H1 (cell line): ENCODE measurements around the gene QPCT. TPM values are rescaled to one million over a fixed set of nuclear protein-coding genes. Genes with fewer than 3 reads are reported as not detected.
A peak's percentile ranks its signal among the peaks of the same experiment; 100 is the strongest.

ENCODE experiments used
- CTCF ChIA-PET: fragments of 300-600 bp; sonication (Branson Sonifier 250); formaldehyde crosslinking; loops from one replicate; lab custom pipeline; 2021; ENCODE audit not compliant: partially characterized antibody; lab: Charles Lee
- POLR2A ChIA-PET: fragments of 300-600 bp; sonication (Branson Sonifier 250); formaldehyde crosslinking; loops from one replicate; lab custom pipeline; 2021; ENCODE audit warnings: inconsistent platforms; ENCODE audit not compliant: partially characterized antibody; lab: Charles Lee
- DNase-seq, 2 experiments: peaks; one replicate each; pipeline versions ENCODE4 v3.0.0 to v3.0.0-alpha.2; 2010 to 2022; ENCODE audit warnings: low spot score in 2 of 2, low read depth in 1 of 2, mixed read lengths in 1 of 2
- FAIRE-seq: peaks from 2 replicates; lab custom pipeline; 2011; peaks lifted over from hg19 to GRCh38; lab: Jason Lieb, UNC
- H2AFZ ChIP-seq: 2 replicates; pipeline ENCODE4 v1.8.1; 2012; ENCODE audit warnings: low read length, inconsistent platforms
- H2AK5ac ChIP-seq: 2 replicates; pipeline ENCODE4 v1.6.1; 2013; ENCODE audit warnings: low read depth, low read length
- H2BK120ac ChIP-seq: replicated peaks from 2 replicates; pipeline ENCODE3; 2013; ENCODE audit warnings: low read depth, low read length, inconsistent platforms
- H2BK12ac ChIP-seq: 2 replicates; pipeline ENCODE4 v1.6.1; 2013; ENCODE audit warnings: low read depth, low read length
- H2BK15ac ChIP-seq: 2 replicates; pipeline ENCODE4 v1.6.1; 2013; ENCODE audit warnings: low read length
- H2BK20ac ChIP-seq: 2 replicates; pipeline ENCODE4 v1.6.1; 2013; ENCODE audit warnings: low read length
- H2BK5ac ChIP-seq: 2 replicates; pipeline ENCODE4 v1.6.1; 2013; ENCODE audit warnings: low read depth, low read length
- H3K14ac ChIP-seq: 2 replicates; pipeline ENCODE4 v1.6.1; 2013; ENCODE audit warnings: inconsistent platforms; ENCODE audit not compliant: insufficient read length
- H3K18ac ChIP-seq: 2 replicates; pipeline ENCODE4 v1.6.1; 2013; ENCODE audit warnings: low read length; ENCODE audit errors: extremely low read depth
- H3K23ac ChIP-seq: 2 replicates; pipeline ENCODE4 v1.6.1; 2013; ENCODE audit warnings: inconsistent platforms; ENCODE audit not compliant: insufficient read length
- H3K23me2 ChIP-seq: 2 replicates; pipeline ENCODE4 v1.6.1; 2013; ENCODE audit warnings: low read depth, low read length
- H3K27ac ChIP-seq: 2 replicates; pipeline ENCODE4 v1.6.1; 2011; ENCODE audit warnings: low read depth, low read length, inconsistent platforms
- H3K27me3 ChIP-seq, 4 experiments: replicated peaks in 1 of 4; 1 replicate in 1 of 4; 2 replicates in 3 of 4; pipeline versions ENCODE4 v1.6.1 to v1.8.1; 2011 to 2013; ENCODE audit warnings: low read length in 3 of 4, mild to moderate bottlenecking in 3 of 4, inconsistent platforms in 2 of 4, mixed read lengths in 2 of 4, moderate library complexity in 1 of 4; ENCODE audit not compliant: control insufficient read depth in 3 of 4, insufficient read depth in 3 of 4; ENCODE audit errors: extremely low read depth in 1 of 4
- H3K36me3 ChIP-seq, 4 experiments: 2 replicates each; pipeline versions ENCODE4 v1.6.1 to v1.8.1; 2011 to 2013; ENCODE audit warnings: mild to moderate bottlenecking in 4 of 4, low read length in 3 of 4, moderate library complexity in 2 of 4, control low read depth in 1 of 4, inconsistent platforms in 1 of 4; ENCODE audit not compliant: insufficient read depth in 4 of 4, control insufficient read depth in 2 of 4
- H3K4ac ChIP-seq: replicated peaks from 2 replicates; pipeline ENCODE3; 2013; ENCODE audit warnings: low read length, low read depth, mixed read lengths, inconsistent platforms; ENCODE audit not compliant: insufficient read length
- H3K4me1 ChIP-seq, 4 experiments: replicated peaks in 1 of 4; 1 replicate in 1 of 4; 2 replicates in 3 of 4; pipeline versions ENCODE4 v1.6.1 to v1.8.1; 2011 to 2013; ENCODE audit warnings: low read length in 3 of 4, inconsistent platforms in 2 of 4, mixed read lengths in 1 of 4; ENCODE audit not compliant: insufficient read depth in 4 of 4, control insufficient read depth in 3 of 4
- H3K4me2 ChIP-seq, 2 experiments: 2 replicates each; pipeline versions ENCODE4 v1.6.1 to v1.8.1; 2011 to 2013; ENCODE audit warnings: low read depth in 2 of 2, low read length in 2 of 2, control low read depth in 1 of 2, inconsistent platforms in 1 of 2, mild to moderate bottlenecking in 1 of 2; ENCODE audit not compliant: insufficient read depth in 1 of 2
- H3K4me3 ChIP-seq, 4 experiments: fragments of 200-600, 300-600 bp in 1 of 4; sonication (generic), shearing (Covaris generic), sonication (Bioruptor Twin) in 1 of 4; 2 replicates each; pipeline versions ENCODE4 v1.5.1 to v1.8.1; 2011 to 2016; ENCODE audit warnings: low read length in 4 of 4, low read depth in 3 of 4, control low read depth in 2 of 4, inconsistent platforms in 2 of 4, mild to moderate bottlenecking in 2 of 4, mixed read lengths in 1 of 4, moderate library complexity in 1 of 4; ENCODE audit not compliant: insufficient read depth in 2 of 4; ENCODE audit errors: extremely low read depth in 1 of 4
- H3K56ac ChIP-seq: replicated peaks from 2 replicates; pipeline ENCODE3; 2013; ENCODE audit warnings: low read depth, mild to moderate bottlenecking, mixed read lengths, low read length, inconsistent platforms; ENCODE audit not compliant: insufficient read length
- H3K79me1 ChIP-seq: 2 replicates; pipeline ENCODE4 v1.6.1; 2013; ENCODE audit warnings: low read depth, low read length, control low read depth
- H3K79me2 ChIP-seq, 2 experiments: 2 replicates each; pipeline versions ENCODE4 v1.6.1 to v1.8.1; 2012 to 2013; ENCODE audit warnings: low read length in 2 of 2, mild to moderate bottlenecking in 2 of 2, inconsistent platforms in 1 of 2; ENCODE audit not compliant: insufficient read depth in 2 of 2, control insufficient read depth in 1 of 2
- H3K9ac ChIP-seq, 4 experiments: replicated peaks in 1 of 4; 1 replicate in 1 of 4; 2 replicates in 3 of 4; pipeline versions ENCODE4 v1.6.1 to v1.8.1; 2011 to 2013; ENCODE audit warnings: low read depth in 3 of 4, low read length in 3 of 4, control low read depth in 2 of 4, mild to moderate bottlenecking in 2 of 4, moderate library complexity in 2 of 4, inconsistent platforms in 1 of 4; ENCODE audit errors: extremely low read depth in 1 of 4
- H3K9me3 ChIP-seq, 2 experiments: 2 replicates each; pipeline versions ENCODE4 v1.6.1 to v1.8.1; 2012 to 2013; ENCODE audit warnings: mild to moderate bottlenecking in 2 of 2, moderate library complexity in 2 of 2, control low read depth in 1 of 2, inconsistent platforms in 1 of 2, low read depth in 1 of 2, low read length in 1 of 2, mixed read lengths in 1 of 2; ENCODE audit not compliant: insufficient read depth in 2 of 2
- H4K20me1 ChIP-seq, 2 experiments: replicated peaks in 1 of 2; 2 replicates each; pipeline versions ENCODE3 to v1.8.1; 2011 to 2013; ENCODE audit warnings: inconsistent platforms in 2 of 2, low read length in 2 of 2, mild to moderate bottlenecking in 1 of 2; ENCODE audit not compliant: insufficient read depth in 2 of 2, control insufficient read depth in 1 of 2
- H4K5ac ChIP-seq: 2 replicates; pipeline ENCODE4 v1.6.1; 2013; ENCODE audit warnings: low read length, low read depth, mixed read lengths, inconsistent platforms; ENCODE audit not compliant: insufficient read length
- H4K8ac ChIP-seq: 2 replicates; pipeline ENCODE4 v1.8.0; 2013; ENCODE audit warnings: mild to moderate bottlenecking, moderate library complexity, low read length, inconsistent platforms; ENCODE audit not compliant: insufficient read depth; ENCODE audit errors: extremely low read depth
- H4K91ac ChIP-seq: replicated peaks from 2 replicates; pipeline ENCODE3; 2013; ENCODE audit warnings: low read length, mixed read lengths, inconsistent platforms; ENCODE audit not compliant: insufficient read length
- BRCA1 ChIP-seq: IDR thresholded peaks from 2 replicates; pipeline ENCODE4 v1.6.1; 2012; ENCODE audit warnings: low read depth, low read length, improper control_type of control experiment
- CEBPB ChIP-seq: IDR thresholded peaks from 2 replicates; pipeline ENCODE4 v1.6.1; 2012; ENCODE audit warnings: low read depth, low read length
- EGR1 ChIP-seq: IDR thresholded peaks from 2 replicates; pipeline ENCODE4 v1.6.1; 2011; ENCODE audit warnings: low read depth, low read length, borderline replicate concordance
- FOSL1 ChIP-seq: IDR thresholded peaks from 2 replicates; pipeline ENCODE4 v1.6.1; 2011; ENCODE audit warnings: mild to moderate bottlenecking, low read depth, low read length, moderate library complexity; ENCODE audit not compliant: insufficient read depth
- PHF8 ChIP-seq: fragments of 200-600 bp; sonication (generic); conservative IDR thresholded peaks from 2 replicates; pipeline ENCODE4 v1.7.1; 2012; ENCODE audit warnings: low read depth, mild to moderate bottlenecking, inconsistent platforms, low read length, moderate library complexity
- TEAD4 ChIP-seq: IDR thresholded peaks from 2 replicates; pipeline ENCODE4 v1.6.1; 2012; ENCODE audit warnings: low read depth, low read length, inconsistent platforms, mixed read lengths
- WGBS, 2 experiments: shearing (Covaris generic) in 1 of 2; methylation state at CpG; one replicate each; pipeline versions ENCODE4 v1.1.6 to v1.1.7; 2013 to 2015; ENCODE audit warnings: low lambda C conversion rate in 2 of 2, mixed read lengths in 2 of 2, inconsistent platforms in 1 of 2, low coverage in 1 of 2, missing lambda C conversion rate in 1 of 2; ENCODE audit not compliant: insufficient replicate concordance in 2 of 2, insufficient coverage in 1 of 2, insufficient read length in 1 of 2; ENCODE audit errors: extremely low coverage in 1 of 2, missing lambda C conversion rate in 1 of 2; 5-methylcytosine and 5-hydroxymethylcytosine counted together
- polyA plus RNA-seq, 7 experiments: library from polyadenylated mRNA; depleted of rRNA in 3 of 7; stranded (reverse) in 5 of 7; unstranded in 2 of 7; fragments of >200 nt in 5 of 7; fragments of 200-250 nt in 2 of 7; gene quantifications; 1 replicate in 5 of 7; 2 replicates in 1 of 7; 4 replicates in 1 of 7; pipeline versions ENCODE4 v1.2.1 to v1.2.3, GENCODE V29; 2011 to 2013; ENCODE audit warnings: missing spikeins in 2 of 7, mixed read lengths in 2 of 7
- total RNA-seq: library from RNA; stranded (reverse); fragmentation: NEBNext Ultra II Directional; extraction: Animal tissue kit (Norgen Biotek cat#: 25700); gene quantifications from 2 replicates; pipeline ENCODE4 v1.2.1, GENCODE V29; 2021

QPCT gene
- total and polyA plus RNA-seq, 2 of the 8 experiments (the other 6 are each of a cell fraction or from before 2014, with no cell fraction given): 4.0 to 4.3 TPM

GRCh38 chr2:37365669-37366068 is 21.2 kb downstream of the QPCT start:
- H2BK15ac ChIP-seq: no peak overlapping the region
- CTCF ChIA-PET: interaction anchor here (0.6 to 1.3 kb wide), 2 partner anchors 30 to 470 kb away, joined by 3 read pairs; no protein-coding TSS in a partner anchor
- FAIRE-seq: no peak
- POLR2A ChIA-PET: no interaction called here
- H3K27me3 ChIP-seq: no peaks in the 10 kb centered on the region
- H3K18ac ChIP-seq: no peak overlapping the region
- no peak overlapping the region for H3K23ac ChIP-seq
- H3K9ac ChIP-seq: no peak overlapping the region
- WGBS, 2 experiments: 89% methylated on average over 2 of the region's 2 CpGs; no CpG with 5 or more reads in 1 of the 2 experiments
- no peak for TF ChIP-seq BRCA1
- TF ChIP-seq CEBPB: no peak
- TF ChIP-seq EGR1: no peak
- no peak for TF ChIP-seq PHF8
- no peak for TF ChIP-seq FOSL1
- no peak for TF ChIP-seq TEAD4
- TF ChIP-seq, all 59 proteins: peak for 0
- no peaks in the 10 kb centered on the region for H3K9me3 ChIP-seq
- H2AK5ac ChIP-seq: no peak overlapping the region
- no peaks in the 10 kb centered on the region for H3K4me1 ChIP-seq
- no peak overlapping the region for H2AFZ ChIP-seq
- no peak overlapping the region for H3K27ac ChIP-seq
- H4K91ac ChIP-seq: no peak overlapping the region
- H4K20me1 ChIP-seq: no peaks in the 10 kb centered on the region
- H3K36me3 ChIP-seq: no peaks in the 10 kb centered on the region
- H4K5ac ChIP-seq: no peak overlapping the region
- no peak overlapping the region for H3K56ac ChIP-seq
- no peaks in the 10 kb centered on the region for H3K79me1 ChIP-seq
- no peak overlapping the region for H2BK120ac ChIP-seq
- no peak overlapping the region for H3K4ac ChIP-seq
- H3K23me2 ChIP-seq: no peaks in the 10 kb centered on the region
- no peak overlapping the region for H3K4me2 ChIP-seq
- no peak overlapping the region for H4K8ac ChIP-seq
- no peak overlapping the region for H3K14ac ChIP-seq
- H2BK5ac ChIP-seq: no peak overlapping the region
- no peak overlapping the region for H2BK12ac ChIP-seq
- no peak overlapping the region for H2BK20ac ChIP-seq
- peak in 1 of 2 experiments; percentile 8 for DNase-seq
- no peaks in the 10 kb centered on the region for H3K79me2 ChIP-seq
- no peak overlapping the region for H3K4me3 ChIP-seq
